ENCODE data around the gene VIPR2.

The VIPR2 gene

GRCh38 chr7:159035571-159036073 is 109.0 kb downstream of the VIPR2 start:
- H4K20me1 ChIP-seq (ENCODE audit: insufficient read depth, low read length): no peaks in the 10 kb centered on the region
- H3K9ac ChIP-seq (ENCODE audit: low read length): no peak overlapping the region
- no peaks in the 10 kb centered on the region for H3K9me3 ChIP-seq (replicated peaks; ENCODE audit: insufficient read depth, low read length)
- no peak for DNase-seq
- no peak for TF ChIP-seq EZH2phosphoT487 (IDR thresholded peaks at IDR 0.05; ENCODE audit: low read length)
- no peak for TF ChIP-seq CTCF (IDR thresholded peaks at IDR 0.05; ENCODE audit: low read length)
- TF ChIP-seq EZH2 (optimal IDR thresholded peaks at IDR 0.05; ENCODE audit: low read depth, low read length): no peak
- H3K4me1 ChIP-seq (ENCODE audit: low read length): peaks cover 17% of the 10 kb centered on the region
- H3K4me3 ChIP-seq (ENCODE audit: low read length): no peak overlapping the region
- no peaks in the 10 kb centered on the region for H3K9me2 ChIP-seq (replicated peaks; ENCODE audit: insufficient read depth, low read length)
- H3K27me3 ChIP-seq (replicated peaks; ENCODE audit: insufficient read depth, low read length): no peaks in the 10 kb centered on the region
- peaks cover 4% of the 10 kb centered on the region; the same call in 1 of the 2 replicates for H3F3A ChIP-seq (ENCODE audit: insufficient read depth, low read length)
- H2AFZ ChIP-seq (ENCODE audit: low read length): no peak overlapping the region
- H3K36me3 ChIP-seq (replicated peaks; ENCODE audit: insufficient read depth, low read length): no peaks in the 10 kb centered on the region
- no peaks in the 10 kb centered on the region for H3K79me2 ChIP-seq (ENCODE audit: low read length)
- no peak overlapping the region for H3K4me2 ChIP-seq (ENCODE audit: low read depth, low read length)
- H3K27ac ChIP-seq (ENCODE audit: low read length): no peak overlapping the region

- Histone ChIP-seq H3K4me2 (ENCODE audit: low read depth, low read length) (no peak overlapping the region), H3K4me1 (ENCODE audit: low read length) (peaks cover 17% of the 10 kb centered on the region), H2AFZ (ENCODE audit: low read length) (no peak overlapping the region), H3K36me3 (replicated peaks; ENCODE audit: insufficient read depth, low read length) (no peaks in the 10 kb centered on the region), H3K27ac (ENCODE audit: low read length) (no peak overlapping the region), H3K9me2 (replicated peaks; ENCODE audit: insufficient read depth, low read length) (no peaks in the 10 kb centered on the region), H3K27me3 (replicated peaks; ENCODE audit: insufficient read depth, low read length) (no peaks in the 10 kb centered on the region), H3F3A (ENCODE audit: insufficient read depth, low read length) (peaks cover 4% of the 10 kb centered on the region; the same call in 1 of the 2 replicates), H3K9ac (ENCODE audit: low read length) (no peak overlapping the region), H3K79me2 (ENCODE audit: low read length) (no peaks in the 10 kb centered on the region), H3K4me3 (ENCODE audit: low read length) (no peak overlapping the region), H3K9me3 (replicated peaks; ENCODE audit: insufficient read depth, low read length) (no peaks in the 10 kb centered on the region), H4K20me1 (ENCODE audit: insufficient read depth, low read length) (no peaks in the 10 kb centered on the region)
- no peak for DNase-seq
- TF ChIP-seq EZH2 (optimal IDR thresholded peaks at IDR 0.05; ENCODE audit: low read depth, low read length) (no peak), EZH2phosphoT487 (IDR thresholded peaks at IDR 0.05; ENCODE audit: low read length) (no peak), CTCF (IDR thresholded peaks at IDR 0.05; ENCODE audit: low read length) (no peak)
Measured at GRCh38 chr7:159034988-159035387, 109.7 kb downstream of the VIPR2 start.

DNA sequence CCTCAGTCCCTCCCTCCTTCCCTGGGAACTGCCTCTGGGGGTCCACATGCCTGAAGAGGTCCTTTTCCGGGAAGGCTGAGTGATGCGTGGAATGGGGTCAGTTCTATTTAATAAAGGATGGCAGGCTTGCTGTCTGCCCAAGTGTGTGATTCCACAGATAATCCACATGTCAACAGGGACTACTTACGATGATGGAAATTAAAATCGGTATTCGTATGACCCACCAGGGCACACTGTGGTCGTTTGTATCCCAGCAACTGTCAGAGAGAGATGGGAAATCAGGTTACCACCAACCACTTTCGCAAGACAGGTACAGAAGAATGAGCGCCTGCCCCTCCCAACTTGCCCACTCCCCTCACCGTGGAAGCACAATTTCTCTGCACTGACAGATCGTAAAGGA is 110.3 kb downstream of the VIPR2 start:
- no peak for DNase-seq
- no peak overlapping the region for H3K9ac ChIP-seq (ENCODE audit: low read length)
- no peaks in the 10 kb centered on the region for H3K36me3 ChIP-seq (replicated peaks; ENCODE audit: insufficient read depth, low read length)
- no peaks in the 10 kb centered on the region for H3K9me2 ChIP-seq (replicated peaks; ENCODE audit: insufficient read depth, low read length)
- no peak overlapping the region for H3K4me2 ChIP-seq (ENCODE audit: low read depth, low read length)
- no peak overlapping the region for H3K27ac ChIP-seq (ENCODE audit: low read length)
- no peaks in the 10 kb centered on the region for H3K9me3 ChIP-seq (replicated peaks; ENCODE audit: insufficient read depth, low read length)
- no peaks in the 10 kb centered on the region for H4K20me1 ChIP-seq (ENCODE audit: insufficient read depth, low read length)
- H3K27me3 ChIP-seq (replicated peaks; ENCODE audit: insufficient read depth, low read length): no peaks in the 10 kb centered on the region
- H2AFZ ChIP-seq (ENCODE audit: low read length): no peak overlapping the region
- TF ChIP-seq CTCF (IDR thresholded peaks at IDR 0.05; ENCODE audit: low read length) (no peak), EZH2phosphoT487 (IDR thresholded peaks at IDR 0.05; ENCODE audit: low read length) (no peak), EZH2 (optimal IDR thresholded peaks at IDR 0.05; ENCODE audit: low read depth, low read length) (no peak)
- H3K4me1 ChIP-seq (ENCODE audit: low read length): peaks cover 12% of the 10 kb centered on the region
- H3K79me2 ChIP-seq (ENCODE audit: low read length): no peaks in the 10 kb centered on the region
- no peak overlapping the region for H3K4me3 ChIP-seq (ENCODE audit: low read length)
- peaks cover 4% of the 10 kb centered on the region; the same call in 1 of the 2 replicates for H3F3A ChIP-seq (ENCODE audit: insufficient read depth, low read length)

Measured in MM.1S (cell line).